Amniotic epithelial cell (primary cell): Measurements from ENCODE around the gene PRDM13.
"Not testable (repeated sequence)": the region's sequence is repeated elsewhere in the genome, so short reads cannot be mapped to it uniquely, and the experiment has no call there.

Experiments used
- DNase-seq: peaks from one replicate; pipeline ENCODE4 v3.0.0-alpha.2; 2010; ENCODE audit warnings: low read depth

PRDM13 gene

DNA sequence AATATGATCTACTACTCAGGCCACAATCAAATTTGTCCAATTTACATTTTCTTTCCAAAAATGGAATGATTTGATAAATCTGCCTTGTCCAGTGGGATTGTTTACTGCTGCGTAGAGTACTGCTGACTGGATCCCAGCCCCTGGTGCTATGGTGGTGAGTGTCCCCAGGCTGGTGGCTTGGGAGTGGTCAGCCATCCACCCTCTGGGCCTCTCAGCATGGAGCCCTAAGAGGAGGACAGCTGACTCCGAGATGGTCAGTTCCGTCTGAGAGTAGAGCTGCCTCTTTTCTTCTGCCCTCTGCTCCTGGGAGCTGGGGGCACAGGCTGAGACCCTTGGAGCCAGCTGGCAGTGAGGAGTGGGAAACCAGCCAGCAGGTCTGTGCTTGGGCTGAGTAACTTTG lies 22.7 kb downstream of the PRDM13 start:
- DNase-seq: no peak

DNA sequence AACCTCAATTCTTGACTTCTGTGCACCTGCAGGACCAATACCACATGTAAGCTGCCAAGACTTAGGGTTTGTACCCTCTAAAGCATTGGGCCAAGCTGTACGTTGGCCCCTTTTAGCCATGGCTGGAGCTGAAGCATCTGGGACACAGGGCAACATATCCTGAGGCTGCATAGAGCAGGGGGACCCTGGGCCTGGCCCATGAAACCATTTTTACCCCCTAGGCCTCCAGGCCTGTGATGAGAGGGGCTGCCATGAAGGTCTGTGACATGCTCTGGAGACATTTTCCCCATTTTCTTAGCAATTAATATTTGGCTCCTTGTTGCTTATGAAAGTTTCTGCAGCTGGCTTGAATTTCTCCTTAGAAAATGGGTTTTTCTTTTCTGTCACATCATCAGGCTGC lies 31.0 kb downstream of the PRDM13 start:
- no peak for DNase-seq

- DNase-seq: not testable (repeated sequence)
These were observed 31.7 kb downstream of the PRDM13 start for GRCh38 chr6:99638358-99638757.

DNA sequence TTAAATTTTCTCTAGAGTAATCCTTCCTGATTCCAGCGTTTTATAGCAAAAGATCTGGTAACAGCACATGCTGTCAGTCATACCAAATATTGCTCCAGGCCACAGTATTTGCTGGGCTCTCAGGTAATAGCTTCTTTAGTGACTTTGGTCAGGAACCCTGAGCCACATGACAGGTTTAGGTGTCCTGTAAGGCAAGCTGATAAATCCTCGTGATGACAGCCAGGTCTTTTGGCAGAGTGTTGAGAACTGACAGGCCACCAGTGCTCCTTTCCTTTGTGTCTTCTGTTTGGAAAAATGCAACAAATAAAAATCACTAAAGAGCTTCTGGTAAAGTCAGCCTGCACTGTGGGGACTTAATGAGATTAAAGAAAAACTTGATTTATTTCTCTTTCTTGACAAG lies 34.6 kb downstream of the PRDM13 start:
- no peak for DNase-seq

DNA sequence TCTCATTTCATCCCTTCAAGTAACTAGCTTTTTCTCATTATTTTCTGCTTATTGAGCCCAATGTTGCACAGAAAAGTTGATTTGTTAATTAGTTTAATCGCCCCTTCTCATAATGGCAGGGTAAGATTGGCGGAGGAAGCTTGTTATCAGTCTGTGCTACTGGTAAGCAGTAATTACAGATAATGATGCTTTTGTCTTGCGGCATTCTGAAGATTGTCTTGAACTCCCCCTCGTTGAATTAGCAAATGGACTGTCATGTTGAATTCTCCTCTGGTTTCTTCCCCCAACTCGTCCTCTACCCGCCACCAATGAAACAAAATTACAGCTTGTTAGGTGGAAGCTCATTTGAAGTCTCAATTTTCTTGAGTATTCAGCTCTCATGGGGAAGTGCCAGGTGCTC lies 39.4 kb downstream of the PRDM13 start:
- no peak for DNase-seq

DNA sequence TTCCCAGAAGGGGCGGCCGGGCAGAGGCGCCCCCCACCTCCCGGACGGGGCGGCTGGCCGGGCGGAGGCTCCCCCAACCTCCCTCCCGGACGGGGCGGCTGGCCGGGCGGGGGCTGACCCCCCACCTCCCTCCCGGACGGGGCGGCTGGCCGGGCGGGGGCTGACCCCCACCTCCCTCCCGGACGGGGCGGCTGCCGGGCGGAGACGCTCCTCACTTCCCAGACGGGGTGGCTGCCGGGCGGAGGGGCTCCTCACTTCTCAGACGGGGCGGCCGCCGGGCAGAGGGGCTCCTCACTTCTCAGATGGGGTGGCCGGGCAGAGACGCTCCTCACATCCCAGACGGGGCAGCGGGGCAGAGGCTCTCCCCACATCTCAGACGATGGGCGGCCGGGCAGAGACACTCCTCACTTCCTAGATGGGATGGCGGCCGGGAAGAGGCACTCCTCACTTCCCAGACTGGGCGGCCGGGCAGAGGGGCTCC lies 43.5 kb downstream of the PRDM13 start:
- DNase-seq: not testable (repeated sequence)

- no peak for DNase-seq
These were observed 53.6 kb downstream of the PRDM13 start for GRCh38 chr6:99660206-99660605.

GRCh38 chr6:99661870-99662269 lies 55.2 kb downstream of the PRDM13 start:
- DNase-seq: peak; percentile 1

GRCh38 chr6:99662616-99663015 lies 56.0 kb downstream of the PRDM13 start:
- no peak for DNase-seq
